ENCODE measurements around the gene NKD2. TPM values are rescaled to one million over a fixed set of nuclear protein-coding genes. Genes with fewer than 3 reads are reported as not detected.

NKD2 gene
- total RNA-seq, 1 experiment from 2014 or later = 20.4 TPM

- CTCF ChIA-PET = no interaction called here
- Histone ChIP-seq H3K27me3 (ENCODE audit: insufficient read depth, low read length) (no peaks in the 10 kb centered on the region), H3K9me2 (ENCODE audit: insufficient read depth) (no peaks in the 10 kb centered on the region)
These were observed 24.6 kb downstream of the NKD2 start for GRCh38 chr5:1033178-1033577.

DNA sequence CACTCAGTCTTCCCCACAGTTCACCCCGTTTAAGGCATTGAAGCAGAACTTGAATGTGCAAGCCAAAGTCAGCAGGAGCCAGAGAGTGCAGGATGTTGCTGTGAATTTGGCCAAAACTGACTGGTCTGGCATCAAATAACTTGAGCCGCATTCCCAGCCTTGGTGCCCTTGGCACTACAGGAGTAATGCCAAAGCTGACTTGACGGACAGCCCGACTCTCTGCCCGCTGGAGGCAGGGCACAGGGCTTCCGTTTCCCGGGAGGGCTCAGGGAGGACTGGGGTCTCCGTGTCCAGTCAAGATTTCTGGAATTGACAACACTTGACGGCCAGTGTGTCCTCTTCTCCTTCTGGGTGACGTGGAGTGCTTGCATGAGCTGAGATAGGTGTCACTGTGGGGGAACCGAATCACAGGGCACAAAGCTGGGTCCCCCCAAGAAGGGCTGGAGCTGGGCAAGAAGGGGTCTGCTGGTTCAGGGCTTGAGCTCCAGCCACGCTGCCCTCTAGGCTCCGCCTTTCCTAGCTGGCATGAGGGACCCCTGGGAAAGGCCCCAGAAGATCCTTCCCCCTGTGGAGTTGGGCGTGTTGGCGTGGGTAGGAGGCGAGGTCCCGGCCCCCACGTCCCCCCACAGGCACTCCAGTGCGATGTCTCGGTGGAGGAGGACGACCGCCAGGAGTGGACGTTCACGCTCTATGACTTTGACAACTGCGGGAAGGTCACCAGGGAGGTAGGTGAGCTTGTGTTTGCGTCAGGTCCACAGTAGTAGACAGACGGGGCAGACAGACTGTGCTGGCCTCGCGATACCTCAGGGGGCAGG is 25.2 kb downstream of the NKD2 start:
- Histone ChIP-seq H3K4me1 (ENCODE audit: control insufficient read depth in 1 of 2, insufficient read depth in 2 of 2, low read length in 2 of 2) (no peaks in the 10 kb centered on the region), H3K4me3 (replicated peaks in 1 of 2; ENCODE audit: low read depth in 1 of 2, low read length in 2 of 2) (no peak overlapping the region), H3K9me3 (ENCODE audit: control insufficient read depth in 1 of 2, insufficient read depth in 1 of 2, low read depth in 1 of 2, low read length in 2 of 2) (no peaks in the 10 kb centered on the region), H2AFZ (ENCODE audit: low read depth, low read length, poor library complexity, severe bottlenecking) (no peak overlapping the region), H3K4me2 (ENCODE audit: low read length) (no peak overlapping the region), H3K9me2 (ENCODE audit: insufficient read depth) (no peaks in the 10 kb centered on the region), H3K36me3 (ENCODE audit: control insufficient read depth in 1 of 2, insufficient read depth in 2 of 2, low read length in 2 of 2) (no peaks in the 10 kb centered on the region), H3K79me2 (ENCODE audit: insufficient read depth, low read length) (no peaks in the 10 kb centered on the region), H3K27me3 (ENCODE audit: insufficient read depth, low read length) (no peaks in the 10 kb centered on the region), H3K27ac (ENCODE audit: low read depth, low read length) (no peak overlapping the region), H3K9ac (ENCODE audit: low read length) (no peak overlapping the region), H4K20me1 (ENCODE audit: insufficient read depth) (no peaks in the 10 kb centered on the region)
- no TSS peak for BruUV-seq (replicated peaks)
- no peak for ATAC-seq
- TF ChIP-seq, protein P1, sequence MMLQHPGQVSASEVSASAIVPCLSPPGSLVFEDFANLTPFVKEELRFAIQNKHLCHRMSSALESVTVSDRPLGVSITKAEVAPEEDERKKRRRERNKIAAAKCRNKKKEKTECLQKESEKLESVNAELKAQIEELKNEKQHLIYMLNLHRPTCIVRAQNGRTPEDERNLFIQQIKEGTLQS (IDR thresholded peaks at IDR 0.05) = no peak
- TF ChIP-seq, protein P2, sequence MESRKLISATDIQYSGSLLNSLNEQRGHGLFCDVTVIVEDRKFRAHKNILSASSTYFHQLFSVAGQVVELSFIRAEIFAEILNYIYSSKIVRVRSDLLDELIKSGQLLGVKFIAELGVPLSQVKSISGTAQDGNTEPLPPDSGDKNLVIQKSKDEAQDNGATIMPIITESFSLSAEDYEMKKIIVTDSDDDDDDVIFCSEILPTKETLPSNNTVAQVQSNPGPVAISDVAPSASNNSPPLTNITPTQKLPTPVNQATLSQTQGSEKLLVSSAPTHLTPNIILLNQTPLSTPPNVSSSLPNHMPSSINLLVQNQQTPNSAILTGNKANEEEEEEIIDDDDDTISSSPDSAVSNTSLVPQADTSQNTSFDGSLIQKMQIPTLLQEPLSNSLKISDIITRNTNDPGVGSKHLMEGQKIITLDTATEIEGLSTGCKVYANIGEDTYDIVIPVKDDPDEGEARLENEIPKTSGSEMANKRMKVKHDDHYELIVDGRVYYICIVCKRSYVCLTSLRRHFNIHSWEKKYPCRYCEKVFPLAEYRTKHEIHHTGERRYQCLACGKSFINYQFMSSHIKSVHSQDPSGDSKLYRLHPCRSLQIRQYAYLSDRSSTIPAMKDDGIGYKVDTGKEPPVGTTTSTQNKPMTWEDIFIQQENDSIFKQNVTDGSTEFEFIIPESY (IDR thresholded peaks at IDR 0.05; ENCODE audit: extremely low read depth, insufficient replicate concordance, low read length) = no peak
- TF ChIP-seq POLR2AphosphoS5 (IDR thresholded peaks at IDR 0.05; ENCODE audit: low read depth, low read length) (no peak), YY1 (IDR thresholded peaks at IDR 0.05; ENCODE audit: extremely low read depth, insufficient replicate concordance, low read depth, low read length) (no peak), POLR2A (IDR thresholded peaks at IDR 0.05; ENCODE audit: borderline replicate concordance, extremely low read depth, insufficient read depth, insufficient read length) (no peak), JUND (IDR thresholded peaks at IDR 0.05) (no peak), FOSL1 (IDR thresholded peaks at IDR 0.05; ENCODE audit: low read depth) (no peak), ZFX (IDR thresholded peaks at IDR 0.05) (no peak), CBX3 (IDR thresholded peaks at IDR 0.05; ENCODE audit: low read depth) (no peak), SP1 (IDR thresholded peaks at IDR 0.05; ENCODE audit: low read depth) (no peak), TCF7L2 (IDR thresholded peaks at IDR 0.05; ENCODE audit: borderline replicate concordance, extremely low read depth, insufficient read depth, insufficient read length) (no peak)
- CTCF ChIA-PET = no interaction called here
- no peak for DNase-seq (ENCODE audit: low read depth, low spot score)
- intact Hi-C loops (cut with micrococcal nuclease) = no loop called here
- POLR2A ChIA-PET = no interaction called here
- RAD21 ChIA-PET (ENCODE audit: low non-redundant PET in 1 of 2, low total read pairs in 2 of 2, uncharacterized antibody in 2 of 2, unreplicated experiment in 2 of 2) = no interaction called here

More at GRCh38 chr5:1033178-1033577, 24.6 kb downstream of the NKD2 start:
- RAD21 ChIA-PET (ENCODE audit: low non-redundant PET in 1 of 2, low total read pairs in 2 of 2, uncharacterized antibody in 2 of 2, unreplicated experiment in 2 of 2) = no interaction called here
- H4K20me1 ChIP-seq (ENCODE audit: insufficient read depth) = no peaks in the 10 kb centered on the region
- no peak overlapping the region for H3K4me2 ChIP-seq (ENCODE audit: low read length)
- no TSS peak for BruUV-seq (replicated peaks)
- DNase-seq (ENCODE audit: low read depth, low spot score) (no peak), ATAC-seq (no peak)
- no peak overlapping the region for H3K27ac ChIP-seq (ENCODE audit: low read depth, low read length)
- no peak overlapping the region for H2AFZ ChIP-seq (ENCODE audit: low read depth, low read length, poor library complexity, severe bottlenecking)
- POLR2A ChIA-PET = no interaction called here
- no peaks in the 10 kb centered on the region for H3K4me1 ChIP-seq (ENCODE audit: control insufficient read depth in 1 of 2, insufficient read depth in 2 of 2, low read length in 2 of 2)
- no peak overlapping the region for H3K4me3 ChIP-seq (replicated peaks in 1 of 2; ENCODE audit: low read depth in 1 of 2, low read length in 2 of 2)
- TF ChIP-seq EGR1 (IDR thresholded peaks at IDR 0.05; ENCODE audit: low read depth) = no peak
- TF ChIP-seq SIN3A (IDR thresholded peaks at IDR 0.05; ENCODE audit: low read depth) = no peak
- H3K36me3 ChIP-seq (ENCODE audit: control insufficient read depth in 1 of 2, insufficient read depth in 2 of 2, low read length in 2 of 2) = no peaks in the 10 kb centered on the region
- no peaks in the 10 kb centered on the region for H3K79me2 ChIP-seq (ENCODE audit: insufficient read depth, low read length)
- H3K9ac ChIP-seq (ENCODE audit: low read length) = no peak overlapping the region
- H3K9me3 ChIP-seq (ENCODE audit: control insufficient read depth in 1 of 2, insufficient read depth in 1 of 2, low read depth in 1 of 2, low read length in 2 of 2) = no peaks in the 10 kb centered on the region
- intact Hi-C loops (cut with micrococcal nuclease) = no loop called here

All from HCT116 (cell line).